HG03575 (cell line): ENCODE results near the gene STK11.

Experiments used
- ATAC-seq: cut with Tn5 transposase; IDR thresholded peaks from one replicate; pipeline ENCODE4 v1.9.1; 2021; ENCODE audit not compliant: unreplicated experiment, insufficient number of reproducible peaks, low FRiP score; ENCODE audit errors: extremely low read depth

STK11 gene

GRCh38 chr19:1276628-1277022 is 71.0 kb downstream of the STK11 start:
- ATAC-seq = no peak

- no peak for ATAC-seq
Measured at GRCh38 chr19:1277061-1277460, 71.5 kb downstream of the STK11 start.
